ENCODE results near the gene NOL4L. TPM values are rescaled to one million over a fixed set of nuclear protein-coding genes. Genes with fewer than 3 reads are reported as not detected.
"Not testable (repeated sequence)": the region's sequence is repeated elsewhere in the genome, so short reads cannot be mapped to it uniquely, and the experiment has no call there.

The NOL4L gene
- total RNA-seq, 2 donors from 2014 or later = 9.9 to 28.5 TPM

GRCh38 chr20:32429343-32429742 lies 155.8 kb downstream of the NOL4L start:
- peaks cover 97% of the 10 kb centered on the region for H3K36me3 Mint-ChIP-seq (ENCODE audit: low read depth)
- no peak for ATAC-seq (replicated peaks)
- H3K4me3 Mint-ChIP-seq = no peak overlapping the region
- peaks cover 7% of the 10 kb centered on the region for H3K4me1 Mint-ChIP-seq
- H3K27ac Mint-ChIP-seq = peak overlapping the region; percentile 25
- H3K9me3 Mint-ChIP-seq = no peaks in the 10 kb centered on the region
- H3K27me3 Mint-ChIP-seq = no peaks in the 10 kb centered on the region

DNA sequence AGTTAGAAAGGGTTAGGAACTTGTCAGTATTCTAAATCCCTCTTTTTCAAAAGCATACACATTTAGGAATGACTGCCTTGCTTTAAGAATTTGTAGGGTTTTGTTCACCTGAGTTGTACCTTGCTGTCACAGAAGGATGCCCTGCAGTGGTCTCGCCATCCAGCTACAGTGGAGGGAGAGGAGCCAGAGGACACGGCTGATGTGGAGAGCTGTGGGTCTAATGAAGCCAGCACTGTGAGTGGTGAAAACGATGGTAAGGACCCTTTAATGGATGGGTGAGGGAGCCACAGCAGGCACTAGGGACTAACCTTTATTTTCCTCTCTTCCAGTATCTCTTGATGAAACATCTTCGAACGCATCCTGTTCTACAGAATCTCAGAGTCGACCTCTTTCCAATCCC lies 157.1 kb downstream of the NOL4L start:
- no peaks in the 10 kb centered on the region for H3K9me3 Mint-ChIP-seq
- no peak for ATAC-seq (replicated peaks)
- H3K4me3 Mint-ChIP-seq = no peak overlapping the region
- no peaks in the 10 kb centered on the region for H3K27me3 Mint-ChIP-seq
- peaks cover 85% of the 10 kb centered on the region for H3K36me3 Mint-ChIP-seq (ENCODE audit: low read depth)
- H3K4me1 Mint-ChIP-seq = peaks cover 7% of the 10 kb centered on the region
- H3K27ac Mint-ChIP-seq = peak overlapping the region; percentile 81

DNA sequence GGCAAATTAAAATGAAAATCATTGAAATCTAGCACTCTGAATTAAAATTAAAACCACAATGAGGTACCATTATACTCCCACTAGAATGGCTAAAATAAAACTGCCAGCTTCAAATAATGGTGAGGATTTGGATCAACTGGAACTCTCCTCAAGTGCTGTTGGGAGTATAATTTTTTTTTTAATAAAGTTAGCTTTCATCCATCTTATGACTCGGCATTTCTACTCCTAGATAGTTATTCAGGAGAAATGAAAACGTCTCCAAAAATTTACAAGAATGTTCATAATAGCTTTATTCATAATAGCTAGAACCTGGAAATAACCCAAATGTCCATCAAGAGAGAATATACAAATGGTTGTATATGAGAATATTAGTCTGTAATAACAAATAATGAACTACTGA lies 163.8 kb downstream of the NOL4L start:
- Mint-ChIP-seq H3K9me3 (no peaks in the 10 kb centered on the region), H3K4me3 (no peak overlapping the region), H3K4me1 (peaks cover 11% of the 10 kb centered on the region), H3K36me3 (ENCODE audit: low read depth) (peaks cover 68% of the 10 kb centered on the region), H3K27me3 (no peaks in the 10 kb centered on the region), H3K27ac (no peak overlapping the region)
- ATAC-seq (replicated peaks) = no peak

DNA sequence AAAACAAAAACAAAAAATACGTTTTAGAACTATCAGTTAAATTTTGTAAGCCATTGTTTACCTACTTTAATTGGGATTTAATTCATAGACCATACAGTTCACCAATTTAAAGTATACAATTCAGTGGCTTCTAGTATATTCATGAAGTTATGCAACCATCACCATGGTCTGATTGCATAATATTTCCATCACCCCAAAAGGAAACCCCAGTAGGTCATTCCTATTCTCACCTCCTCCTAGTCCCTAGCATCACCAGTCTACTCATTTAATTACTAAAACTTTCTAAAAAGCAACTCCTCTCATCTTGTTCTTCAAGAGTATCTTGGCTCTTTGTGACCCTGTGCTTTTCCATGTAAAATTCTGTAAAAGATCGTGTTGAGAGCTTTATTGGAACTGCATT lies 166.8 kb downstream of the NOL4L start:
- Mint-ChIP-seq H3K36me3 (ENCODE audit: low read depth) (peaks cover 75% of the 10 kb centered on the region), H3K9me3 (no peaks in the 10 kb centered on the region), H3K4me3 (no peak overlapping the region), H3K27me3 (no peaks in the 10 kb centered on the region), H3K4me1 (peaks cover 23% of the 10 kb centered on the region), H3K27ac (no peak overlapping the region)
- ATAC-seq (replicated peaks) = peak; percentile 31

- H3K4me1 Mint-ChIP-seq = peaks cover 29% of the 10 kb centered on the region
- H3K4me3 Mint-ChIP-seq = no peak overlapping the region
- no peak overlapping the region for H3K27ac Mint-ChIP-seq
- H3K27me3 Mint-ChIP-seq = no peaks in the 10 kb centered on the region
- H3K36me3 Mint-ChIP-seq (ENCODE audit: low read depth) = peaks cover 75% of the 10 kb centered on the region
- ATAC-seq (replicated peaks) = no peak
- H3K9me3 Mint-ChIP-seq = no peaks in the 10 kb centered on the region
Observed at GRCh38 chr20:32416206-32416605, 168.9 kb downstream of the NOL4L start.

DNA sequence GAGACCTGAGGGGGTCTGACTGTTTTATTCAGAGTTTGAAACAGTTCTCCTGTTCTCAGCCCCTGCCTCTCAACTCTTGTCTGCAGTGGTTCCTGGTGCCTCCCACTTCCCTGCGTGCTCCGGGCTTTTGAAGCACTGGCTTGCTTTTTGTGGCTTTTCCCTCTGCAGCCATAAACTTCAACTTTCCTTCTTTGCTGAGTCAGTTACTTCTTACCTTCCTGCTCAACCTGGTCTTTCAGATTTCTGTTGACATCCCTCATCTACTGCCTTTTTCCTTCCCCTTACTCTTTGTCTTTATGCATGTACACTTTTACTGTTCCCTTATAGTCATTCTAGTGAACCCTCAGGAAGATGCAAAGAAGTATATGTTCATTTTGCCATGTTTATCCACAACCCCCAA lies 169.6 kb downstream of the NOL4L start:
- Mint-ChIP-seq H3K27me3 (no peaks in the 10 kb centered on the region), H3K4me1 (peaks cover 29% of the 10 kb centered on the region), H3K36me3 (ENCODE audit: low read depth) (peaks cover 75% of the 10 kb centered on the region), H3K9me3 (no peaks in the 10 kb centered on the region), H3K4me3 (no peak overlapping the region), H3K27ac (no peak overlapping the region)
- no peak for ATAC-seq (replicated peaks)

DNA sequence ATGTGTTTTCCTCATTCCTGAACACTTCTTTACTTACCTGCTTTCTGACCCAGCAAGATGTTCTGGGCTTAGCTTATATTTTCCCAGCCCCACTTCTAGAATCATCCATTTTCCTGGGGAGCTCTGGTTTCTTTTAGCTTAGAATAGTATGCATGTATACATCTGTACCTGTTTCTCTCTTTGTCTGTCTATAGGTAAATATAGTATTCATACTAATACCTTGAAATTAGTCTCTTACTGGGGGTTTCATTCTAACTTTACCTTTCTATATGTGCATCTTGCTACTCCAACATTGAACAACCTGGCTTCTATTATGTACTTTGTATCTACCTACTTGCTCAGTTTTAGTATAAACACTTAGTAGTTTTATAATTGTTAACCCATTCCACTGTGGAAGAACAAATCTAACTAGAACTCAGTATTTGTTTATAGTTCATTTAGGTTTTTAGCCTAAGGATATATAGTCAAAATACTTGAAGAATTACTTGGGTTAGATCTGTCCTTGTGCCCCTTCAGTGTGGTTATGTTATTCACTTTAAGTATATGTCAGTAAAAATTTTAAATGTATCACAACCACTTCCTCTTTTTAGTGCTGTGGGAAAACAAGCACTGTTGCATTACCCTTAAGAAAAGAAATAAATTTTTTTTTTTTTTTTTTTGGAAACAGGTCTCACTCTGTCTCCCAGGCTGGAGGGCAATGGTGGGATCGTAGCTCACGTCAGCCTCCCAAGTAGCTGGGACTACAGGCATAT lies 173.0 kb downstream of the NOL4L start:
- H3K36me3 Mint-ChIP-seq (ENCODE audit: low read depth) = peaks cover 79% of the 10 kb centered on the region

GRCh38 chr20:32407131-32407750 lies 177.9 kb downstream of the NOL4L start:
- not testable (repeated sequence) for H3K27me3 Mint-ChIP-seq, H3K9me3 Mint-ChIP-seq
- Mint-ChIP-seq H3K27ac (peak overlapping the region; percentile 4), H3K4me1 (peaks cover 30% of the 10 kb centered on the region), H3K4me3 (peak overlapping the region; percentile 60), H3K36me3 (ENCODE audit: low read depth) (peaks cover 82% of the 10 kb centered on the region)
- peak; percentile 95 for ATAC-seq (replicated peaks)

More for the DNA sequence above, 173.0 kb downstream of the NOL4L start:
- no peaks in the 10 kb centered on the region for H3K9me3 Mint-ChIP-seq
- H3K4me1 Mint-ChIP-seq = peaks cover 27% of the 10 kb centered on the region
- H3K27ac Mint-ChIP-seq = no peak overlapping the region
- H3K27me3 Mint-ChIP-seq = no peaks in the 10 kb centered on the region
- ATAC-seq (replicated peaks) = no peak
- H3K4me3 Mint-ChIP-seq = no peak overlapping the region

GRCh38 chr20:32406701-32407100 lies 178.4 kb downstream of the NOL4L start:
- H3K4me3 Mint-ChIP-seq = peak overlapping the region; percentile 60
- H3K27me3 Mint-ChIP-seq = no peaks in the 10 kb centered on the region
- H3K9me3 Mint-ChIP-seq = no peaks in the 10 kb centered on the region
- ATAC-seq (replicated peaks) = peak; percentile 53
- peaks cover 82% of the 10 kb centered on the region for H3K36me3 Mint-ChIP-seq (ENCODE audit: low read depth)
- H3K27ac Mint-ChIP-seq = peak overlapping the region; percentile 4
- peaks cover 25% of the 10 kb centered on the region for H3K4me1 Mint-ChIP-seq

GRCh38 chr20:32404017-32404416 lies 181.1 kb downstream of the NOL4L start:
- ATAC-seq (replicated peaks) = no peak
- Mint-ChIP-seq H3K9me3 (no peaks in the 10 kb centered on the region), H3K4me1 (peaks cover 39% of the 10 kb centered on the region), H3K36me3 (ENCODE audit: low read depth) (peaks cover 88% of the 10 kb centered on the region), H3K27me3 (no peaks in the 10 kb centered on the region), H3K27ac (no peak overlapping the region), H3K4me3 (no peak overlapping the region)

- Mint-ChIP-seq H3K4me1 (peaks cover 35% of the 10 kb centered on the region), H3K4me3 (no peak overlapping the region), H3K36me3 (ENCODE audit: low read depth) (peaks cover 86% of the 10 kb centered on the region), H3K9me3 (no peaks in the 10 kb centered on the region), H3K27me3 (no peaks in the 10 kb centered on the region), H3K27ac (no peak overlapping the region)
- ATAC-seq (replicated peaks) = no peak
Observed at GRCh38 chr20:32400476-32400875, 184.7 kb downstream of the NOL4L start.

DNA sequence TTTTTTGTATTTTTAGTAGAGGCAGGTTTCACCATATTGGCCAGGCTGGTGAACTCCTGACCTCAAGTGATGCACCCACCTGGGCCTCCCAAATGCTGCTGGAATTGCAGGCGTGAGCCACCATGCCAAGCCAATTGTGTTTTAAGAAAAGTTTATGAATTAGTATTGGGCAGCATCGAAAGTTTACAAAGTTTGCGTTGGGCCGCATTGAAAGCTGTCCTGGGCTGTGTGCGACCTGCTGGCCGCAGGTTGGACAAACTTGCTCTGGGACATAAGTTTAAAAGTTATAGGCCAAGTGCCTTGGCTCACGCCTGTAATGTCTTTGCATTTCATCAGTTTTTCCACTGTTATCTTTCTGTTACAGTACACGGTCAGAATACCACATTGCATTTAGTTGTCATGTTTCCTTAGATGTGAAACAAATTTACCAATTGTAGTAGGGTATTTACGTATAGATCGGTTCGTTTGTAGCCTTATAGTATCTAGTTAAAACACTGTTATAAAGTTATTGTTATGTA lies 187.5 kb downstream of the NOL4L start:
- Mint-ChIP-seq H3K4me3 (no peak overlapping the region), H3K27me3 (no peaks in the 10 kb centered on the region), H3K27ac (no peak overlapping the region), H3K4me1 (peaks cover 28% of the 10 kb centered on the region), H3K36me3 (ENCODE audit: low read depth) (peaks cover 92% of the 10 kb centered on the region), H3K9me3 (no peaks in the 10 kb centered on the region)
- ATAC-seq (replicated peaks) = no peak

- H3K4me1 Mint-ChIP-seq = peaks cover 28% of the 10 kb centered on the region
- no peak overlapping the region for H3K27ac Mint-ChIP-seq
- H3K9me3 Mint-ChIP-seq = no peaks in the 10 kb centered on the region
- ATAC-seq (replicated peaks) = no peak
- H3K36me3 Mint-ChIP-seq (ENCODE audit: low read depth) = peaks cover 91% of the 10 kb centered on the region
- no peaks in the 10 kb centered on the region for H3K27me3 Mint-ChIP-seq
- no peak overlapping the region for H3K4me3 Mint-ChIP-seq
Observed at GRCh38 chr20:32396646-32397160, 188.4 kb downstream of the NOL4L start.

- Mint-ChIP-seq H3K27ac (no peak overlapping the region), H3K9me3 (no peaks in the 10 kb centered on the region), H3K36me3 (ENCODE audit: low read depth) (peaks cover 90% of the 10 kb centered on the region), H3K4me3 (no peak overlapping the region), H3K4me1 (peaks cover 21% of the 10 kb centered on the region), H3K27me3 (no peaks in the 10 kb centered on the region)
- no peak for ATAC-seq (replicated peaks)
Observed at GRCh38 chr20:32395066-32395465, 190.1 kb downstream of the NOL4L start.

Measured in activated T-helper 17 cell treated with anti-CD3 and anti-CD28 coated beads, Interleukin-2, amount 50 U/mL, for 72 hours (primary cell).